Measurements from ENCODE around the gene FER. TPM values are rescaled to one million over a fixed set of nuclear protein-coding genes. Genes with fewer than 3 reads are reported as not detected.

The FER gene
- polyA plus RNA-seq, 3 donors, result 2.4 to 14.7 (median 6.2) TPM

DNA sequence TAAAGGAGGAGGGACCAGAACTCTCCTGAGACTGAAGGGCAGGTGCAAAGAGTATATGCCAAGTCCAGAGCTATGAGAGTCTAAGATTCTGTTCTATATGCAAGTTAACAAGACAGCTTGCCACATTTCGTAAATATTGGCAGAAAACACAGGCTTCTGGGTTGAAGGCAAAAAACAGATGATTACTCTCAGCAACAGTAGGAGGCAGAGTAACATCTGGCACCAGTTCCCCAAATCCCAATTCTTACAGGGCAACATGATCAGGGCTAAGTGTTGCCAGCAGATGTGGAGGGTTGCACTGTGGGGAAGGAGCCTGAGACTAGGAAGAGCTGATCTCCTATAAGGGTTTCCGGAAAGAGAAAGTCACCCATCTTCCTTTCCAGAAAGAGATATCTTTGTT lies 482.7 kb downstream of the FER start:
- TF ChIP-seq, protein P1, sequence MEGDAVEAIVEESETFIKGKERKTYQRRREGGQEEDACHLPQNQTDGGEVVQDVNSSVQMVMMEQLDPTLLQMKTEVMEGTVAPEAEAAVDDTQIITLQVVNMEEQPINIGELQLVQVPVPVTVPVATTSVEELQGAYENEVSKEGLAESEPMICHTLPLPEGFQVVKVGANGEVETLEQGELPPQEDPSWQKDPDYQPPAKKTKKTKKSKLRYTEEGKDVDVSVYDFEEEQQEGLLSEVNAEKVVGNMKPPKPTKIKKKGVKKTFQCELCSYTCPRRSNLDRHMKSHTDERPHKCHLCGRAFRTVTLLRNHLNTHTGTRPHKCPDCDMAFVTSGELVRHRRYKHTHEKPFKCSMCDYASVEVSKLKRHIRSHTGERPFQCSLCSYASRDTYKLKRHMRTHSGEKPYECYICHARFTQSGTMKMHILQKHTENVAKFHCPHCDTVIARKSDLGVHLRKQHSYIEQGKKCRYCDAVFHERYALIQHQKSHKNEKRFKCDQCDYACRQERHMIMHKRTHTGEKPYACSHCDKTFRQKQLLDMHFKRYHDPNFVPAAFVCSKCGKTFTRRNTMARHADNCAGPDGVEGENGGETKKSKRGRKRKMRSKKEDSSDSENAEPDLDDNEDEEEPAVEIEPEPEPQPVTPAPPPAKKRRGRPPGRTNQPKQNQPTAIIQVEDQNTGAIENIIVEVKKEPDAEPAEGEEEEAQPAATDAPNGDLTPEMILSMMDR (IDR thresholded peaks at IDR 0.05), result no peak
- peaks cover 0 to 3% (median 2%) of the 10 kb centered on the region in 3 donors for H3K27me3 Mint-ChIP-seq (ENCODE audit: low read depth in 3 of 3)
- H3K9me3 ChIP-seq (replicated peaks in 1 of 2; ENCODE audit: control insufficient read depth in 1 of 2, insufficient read depth in 1 of 2, low read length in 2 of 2), result peaks cover 0 to 10% of the 10 kb centered on the region in 2 donors
- peaks cover 4 to 10% (median 7%) of the 10 kb centered on the region in 7 donors for H3K9me3 Mint-ChIP-seq
- intact Hi-C loops (cut with micrococcal nuclease), result no loop called here
- H3K9ac ChIP-seq (ENCODE audit: insufficient read depth, low read length, poor library complexity, severe bottlenecking), result no peak overlapping the region
- 33% methylated on average over 1 of the region's 2 CpGs for WGBS (ENCODE audit: insufficient coverage)
- H3K27ac Mint-ChIP-seq, result no peak overlapping the region
- no peaks in the 10 kb centered on the region for H4K20me1 ChIP-seq (ENCODE audit: insufficient read depth, low read length)
- DNase-seq, result no peak
- no peak overlapping the region for H3K4me3 Mint-ChIP-seq
- no peaks in the 10 kb centered on the region for H3K79me2 ChIP-seq (ENCODE audit: insufficient read depth, low read length)
- H3K36me3 Mint-ChIP-seq, result no peaks in the 10 kb centered on the region
- no peaks in the 10 kb centered on the region for H3K4me1 Mint-ChIP-seq
- H3K27ac ChIP-seq (ENCODE audit: low read depth in 1 of 2, low read length in 2 of 2), result no peak overlapping the region
- no peak overlapping the region for H3K4me3 ChIP-seq (replicated peaks in 1 of 3; ENCODE audit: low read depth in 2 of 3, low read length in 3 of 3)
- no peak overlapping the region for H2AFZ ChIP-seq (ENCODE audit: insufficient read depth, low read depth, low read length, poor library complexity, severe bottlenecking)
- H3K4me2 ChIP-seq (replicated peaks; ENCODE audit: extremely low read depth, low read length, poor library complexity, severe bottlenecking), result no peak overlapping the region
- H3K27me3 ChIP-seq (ENCODE audit: control insufficient read depth in 2 of 2, insufficient read depth in 2 of 2, low read length in 2 of 2), result no peaks in the 10 kb centered on the region
- H3K4me1 ChIP-seq (ENCODE audit: control insufficient read depth in 1 of 2, insufficient read depth in 2 of 2, low read length in 2 of 2), result no peaks in the 10 kb centered on the region
- H3K36me3 ChIP-seq (replicated peaks in 1 of 2; ENCODE audit: control insufficient read depth in 1 of 2, insufficient read depth in 2 of 2, low read length in 2 of 2), result no peaks in the 10 kb centered on the region

DNA sequence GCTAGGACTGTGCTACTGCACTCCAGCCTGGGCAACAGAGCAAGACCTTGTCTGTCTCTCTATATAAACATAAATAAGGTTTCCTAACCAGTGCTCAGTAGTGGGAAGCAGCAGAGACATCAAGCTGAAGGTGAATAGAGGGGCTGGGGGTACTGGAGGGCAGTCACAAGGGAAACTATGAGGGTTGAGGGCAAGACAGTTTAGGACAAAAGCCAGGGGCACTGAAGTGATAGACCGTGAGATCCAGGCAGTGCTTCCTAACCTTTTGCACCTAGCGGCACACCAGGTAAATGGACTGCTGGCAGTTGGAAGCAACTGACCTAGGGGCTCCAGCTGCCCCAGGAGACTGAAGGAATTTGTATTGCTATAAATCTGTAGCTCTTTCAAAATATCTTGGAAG lies 483.6 kb downstream of the FER start:
- intact Hi-C loops (cut with micrococcal nuclease), result no loop called here
- Histone ChIP-seq H3K36me3 (replicated peaks in 1 of 2; ENCODE audit: control insufficient read depth in 1 of 2, insufficient read depth in 2 of 2, low read length in 2 of 2) (no peaks in the 10 kb centered on the region), H3K4me2 (replicated peaks; ENCODE audit: extremely low read depth, low read length, poor library complexity, severe bottlenecking) (no peak overlapping the region), H3K79me2 (ENCODE audit: insufficient read depth, low read length) (no peaks in the 10 kb centered on the region), H4K20me1 (ENCODE audit: insufficient read depth, low read length) (no peaks in the 10 kb centered on the region), H3K27me3 (ENCODE audit: control insufficient read depth in 2 of 2, insufficient read depth in 2 of 2, low read length in 2 of 2) (no peaks in the 10 kb centered on the region), H3K4me1 (ENCODE audit: control insufficient read depth in 1 of 2, insufficient read depth in 2 of 2, low read length in 2 of 2) (no peaks in the 10 kb centered on the region), H2AFZ (ENCODE audit: insufficient read depth, low read depth, low read length, poor library complexity, severe bottlenecking) (no peak overlapping the region), H3K27ac (ENCODE audit: low read depth in 1 of 2, low read length in 2 of 2) (no peak overlapping the region), H3K9ac (ENCODE audit: insufficient read depth, low read length, poor library complexity, severe bottlenecking) (no peak overlapping the region), H3K4me3 (replicated peaks in 1 of 3; ENCODE audit: low read depth in 2 of 3, low read length in 3 of 3) (no peak overlapping the region), H3K9me3 (replicated peaks in 1 of 2; ENCODE audit: control insufficient read depth in 1 of 2, insufficient read depth in 1 of 2, low read length in 2 of 2) (peaks cover 3 to 11% of the 10 kb centered on the region in 2 donors)
- Mint-ChIP-seq H3K4me3 (no peak overlapping the region), H3K4me1 (no peaks in the 10 kb centered on the region), H3K9me3 (peaks cover 10 to 18% (median 12%) of the 10 kb centered on the region in 7 donors), H3K27ac (peak overlapping the region in 1 of 7 donors; percentile 18), H3K36me3 (no peaks in the 10 kb centered on the region), H3K27me3 (ENCODE audit: low read depth in 3 of 3) (peaks cover 0 to 3% (median 2%) of the 10 kb centered on the region in 3 donors)
- TF ChIP-seq, protein P1 (IDR thresholded peaks at IDR 0.05), result no peak
- no peak for DNase-seq
- 92% methylated on average over 2 of the region's 2 CpGs for WGBS (ENCODE audit: insufficient coverage)

All from CD14-positive monocyte (primary cell).